GM21825 (cell line): ENCODE results near the gene NUP35.

Source experiments
- ATAC-seq: cut with Tn5 transposase; IDR thresholded peaks from one replicate; pipeline ENCODE4 v1.9.1; 2021; ENCODE audit warnings: mild to moderate bottlenecking, moderate library complexity; ENCODE audit not compliant: unreplicated experiment

Gene NUP35

DNA sequence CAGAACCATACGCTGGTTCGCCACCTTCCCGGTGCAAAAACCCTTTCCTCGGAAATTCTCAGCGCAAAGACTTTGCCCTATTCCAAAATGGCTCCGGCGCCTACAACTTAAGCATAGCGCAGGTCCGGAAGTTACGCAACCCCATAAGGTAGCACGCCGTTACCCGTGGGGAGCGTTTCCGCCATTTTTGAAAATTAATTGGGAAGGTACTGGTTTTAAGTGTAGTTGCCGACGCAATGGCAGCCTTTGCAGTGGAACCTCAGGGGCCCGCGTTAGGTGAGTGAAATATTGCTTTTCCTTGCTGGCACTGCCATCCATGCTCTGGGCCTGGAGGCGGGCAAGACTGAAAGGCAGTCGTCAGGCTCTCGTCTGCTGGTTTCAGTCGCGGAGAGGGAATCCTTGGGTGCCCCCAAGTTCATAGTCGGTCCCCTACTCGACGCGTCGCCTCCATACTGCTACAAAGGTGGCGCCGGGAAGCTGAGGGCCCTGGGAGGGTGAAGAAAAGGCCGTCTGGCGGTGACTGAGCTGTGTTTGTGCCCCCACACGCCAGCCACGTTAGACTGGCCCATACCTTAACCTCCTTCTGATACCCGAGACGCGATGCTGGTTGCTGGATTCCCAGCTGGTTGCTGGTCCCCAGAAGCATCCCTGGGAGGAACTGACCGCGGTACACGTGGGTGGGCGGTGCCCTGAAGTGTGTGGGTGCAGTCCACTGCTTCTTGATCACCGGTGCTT is at the start of gene NUP35:
Gene NUP35 (plus strand): TSS at position 222 of the 735 bp plus-strand sequence. CDS start 15 bp downstream, at position 237.
- peak; percentile 90 for ATAC-seq

GRCh38 chr2:183078163-183078463 is 46.1 kb upstream of the NUP35 start:
- peak; percentile 45 for ATAC-seq

- ATAC-seq = peak; percentile 94
Observed at GRCh38 chr2:183078464-183079138, 45.6 kb upstream of the NUP35 start, which contains the start of gene DUSP19. Gene DUSP19 (plus strand): TSS chr2:183078747. CDS start chr2:183078934, 187 bp downstream.

DNA sequence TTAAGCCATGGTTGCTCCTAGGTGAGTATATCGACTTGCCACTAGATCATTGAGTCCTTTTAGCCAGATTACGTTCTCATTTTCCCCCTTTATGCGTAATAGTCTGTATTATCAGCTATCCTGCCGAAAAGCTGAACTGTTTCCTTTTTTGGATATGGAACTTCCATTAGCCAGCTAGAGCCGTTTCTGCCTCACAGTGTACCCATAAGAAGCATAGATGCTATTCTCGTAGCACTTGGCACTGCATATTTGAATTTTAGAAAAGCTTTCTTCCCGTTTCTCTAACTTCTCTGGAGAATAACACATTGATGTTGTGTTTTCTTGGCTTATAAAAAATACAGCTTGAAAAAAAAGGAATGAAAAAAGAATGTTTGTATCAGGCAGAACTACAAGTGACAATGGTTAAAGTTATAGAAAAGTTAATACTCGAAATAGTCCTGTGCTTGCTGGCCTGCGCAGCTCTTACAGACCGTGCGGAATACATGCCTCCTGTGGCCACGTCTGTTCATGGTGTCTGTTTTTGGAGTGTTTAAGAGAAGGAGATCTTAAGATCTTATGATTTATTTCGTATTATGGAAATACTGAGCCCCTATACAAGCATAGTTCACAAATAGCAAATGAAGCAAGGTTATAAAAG is 45.0 kb upstream of the NUP35 start:
- ATAC-seq = peak; percentile 16

GRCh38 chr2:183081911-183082310 is 42.3 kb upstream of the NUP35 start:
- ATAC-seq = no peak

GRCh38 chr2:183088061-183088460 is 36.2 kb upstream of the NUP35 start:
- ATAC-seq = no peak

GRCh38 chr2:183089192-183089851 is 34.9 kb upstream of the NUP35 start:
- ATAC-seq = peak; percentile 49

- ATAC-seq = no peak
Observed at GRCh38 chr2:183091318-183091953, 32.8 kb upstream of the NUP35 start.

GRCh38 chr2:183091954-183092345 is 32.3 kb upstream of the NUP35 start:
- no peak for ATAC-seq

- peak; percentile 82 for ATAC-seq
Observed at GRCh38 chr2:183093857-183094657, 30.2 kb upstream of the NUP35 start.

GRCh38 chr2:183105402-183106134 is 18.7 kb upstream of the NUP35 start:
- ATAC-seq = no peak

GRCh38 chr2:183112577-183112976 is 11.7 kb upstream of the NUP35 start:
- no peak for ATAC-seq

- no peak for ATAC-seq
Observed at GRCh38 chr2:183113630-183114029, 10.6 kb upstream of the NUP35 start.

GRCh38 chr2:183117226-183117625 is 7.0 kb upstream of the NUP35 start:
- no peak for ATAC-seq

DNA sequence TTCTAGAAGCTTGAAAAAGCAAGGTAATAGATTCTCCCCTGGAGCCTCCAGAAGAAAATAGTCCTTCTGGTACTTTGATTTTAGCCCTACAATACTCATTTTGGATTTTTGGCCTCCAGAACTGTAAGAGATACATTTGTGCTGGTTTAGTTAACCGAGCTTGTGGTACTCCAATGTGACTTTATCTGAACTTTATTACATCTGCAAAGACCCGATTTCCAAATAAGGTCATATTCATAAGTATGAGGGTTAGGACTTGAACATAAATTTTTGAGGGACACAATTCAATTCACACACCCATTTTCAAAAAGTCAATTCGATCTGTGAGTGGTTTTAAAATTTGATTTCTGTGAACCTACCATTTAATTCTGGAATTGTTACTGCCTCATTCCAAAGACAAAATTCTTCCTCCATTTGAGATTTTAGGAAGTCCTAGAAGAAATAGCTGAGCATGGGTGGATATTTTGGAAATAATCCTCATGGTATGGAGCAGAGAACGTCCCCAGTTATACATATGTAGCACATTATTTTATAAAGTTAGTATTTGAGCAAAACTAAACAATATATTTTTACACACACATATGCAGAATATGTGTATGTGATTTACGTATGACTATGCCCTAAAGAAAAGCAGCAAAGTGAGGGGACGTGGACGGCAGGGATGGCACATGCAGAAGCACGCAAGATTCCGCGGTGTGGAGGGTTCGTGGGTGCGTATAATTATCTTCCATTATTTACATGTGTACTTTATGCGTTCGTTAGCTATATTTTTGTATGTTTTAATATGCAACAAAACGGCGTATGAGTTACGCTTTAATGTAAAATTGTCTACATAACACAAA is 905 bp upstream of the NUP35 start:
- no peak for ATAC-seq

DNA sequence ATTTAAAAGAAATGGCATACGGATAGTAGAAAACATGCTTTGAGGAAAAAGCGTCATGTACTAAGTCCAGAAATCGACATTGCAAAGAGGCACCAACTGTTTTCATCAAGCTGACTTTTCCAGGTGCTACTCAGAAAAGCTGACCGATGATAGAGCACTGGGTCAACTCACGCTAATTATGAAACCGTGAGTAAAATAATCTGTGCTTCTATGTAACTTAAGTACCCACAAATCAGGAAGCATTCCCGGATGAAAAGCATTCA is 353 bp upstream of the NUP35 start:
- ATAC-seq = peak; percentile 37

DNA sequence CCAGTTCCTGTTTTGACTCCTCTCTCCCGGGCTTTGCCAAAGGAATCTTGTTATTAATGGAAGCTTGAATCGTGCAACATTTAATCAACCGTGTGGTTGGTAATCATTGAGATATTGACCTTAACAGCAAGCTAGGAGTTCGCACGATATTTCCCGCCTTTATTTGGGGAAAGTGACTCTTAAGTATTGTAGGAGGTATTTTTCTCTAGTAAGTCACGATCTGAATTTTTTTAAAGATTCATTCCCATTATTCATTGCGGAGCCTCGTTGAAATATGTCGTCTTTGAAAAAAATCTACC is 663 bp downstream of the NUP35 start:
- ATAC-seq = no peak

DNA sequence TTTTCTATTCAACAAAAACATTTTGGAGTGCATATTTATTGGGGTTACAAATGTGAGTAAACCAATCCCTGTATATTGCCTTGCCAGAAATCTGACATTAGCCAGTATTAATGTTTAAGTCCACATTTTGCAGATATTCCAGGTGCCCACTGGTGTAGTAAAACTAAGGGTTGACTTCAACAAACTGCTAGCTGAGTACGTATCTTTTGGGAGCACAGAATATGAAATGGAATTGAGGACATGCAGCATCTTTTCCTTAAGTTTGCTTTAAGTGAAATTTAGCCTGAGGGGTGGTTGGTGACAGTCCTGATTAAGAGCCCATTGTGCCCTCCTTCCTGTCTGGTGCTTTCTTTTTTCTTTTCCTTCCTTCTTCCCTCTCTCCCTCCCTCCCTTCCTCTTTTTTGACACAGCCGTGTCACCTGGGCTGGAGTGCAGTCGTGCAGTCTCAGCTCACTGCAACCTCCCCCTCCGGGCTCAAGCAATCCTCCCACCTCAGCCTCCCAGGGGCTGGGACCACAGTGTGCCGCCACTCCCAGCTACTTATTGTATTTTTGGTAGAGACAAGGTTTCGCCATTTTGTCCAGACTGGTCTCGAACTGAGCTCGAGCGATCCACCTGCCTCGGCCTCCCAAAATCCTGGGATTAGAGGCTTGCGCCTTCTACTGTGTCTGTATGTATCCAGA is 1.6 kb downstream of the NUP35 start:
- no peak for ATAC-seq

- ATAC-seq = no peak
Observed at GRCh38 chr2:183126635-183127034, 2.4 kb downstream of the NUP35 start.
